ENCODE measurements around the gene FAM53A. TPM values are rescaled to one million over a fixed set of nuclear protein-coding genes. Genes with fewer than 3 reads are reported as not detected.

FAM53A gene
- total RNA-seq, 1 donor from 2014 or later = 5.2 TPM

DNA sequence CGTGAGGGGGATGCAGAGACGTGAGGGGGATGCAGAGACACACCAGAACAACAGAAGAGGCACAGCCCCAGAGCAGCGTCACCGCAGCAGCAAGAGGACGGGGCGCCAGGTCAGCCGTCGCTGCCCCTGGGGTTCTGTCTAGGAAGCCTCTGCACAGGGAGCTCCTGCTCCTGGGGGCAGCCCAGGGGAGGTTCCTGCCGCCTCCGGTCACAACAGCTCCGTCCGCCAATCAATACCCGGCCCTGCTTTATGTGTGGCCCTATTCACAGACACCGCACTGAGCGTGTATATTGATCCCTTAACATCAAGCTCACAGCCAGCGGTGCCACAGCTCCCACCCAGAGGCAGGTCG, 69.6 kb downstream of the FAM53A start:
- H3K36me3 ChIP-seq (ENCODE audit: control insufficient read depth, insufficient read depth, low read length) = no peaks in the 10 kb centered on the region
- H3K4me3 ChIP-seq (ENCODE audit: low read depth, low read length) = no peak overlapping the region
- TF ChIP-seq, protein P1, sequence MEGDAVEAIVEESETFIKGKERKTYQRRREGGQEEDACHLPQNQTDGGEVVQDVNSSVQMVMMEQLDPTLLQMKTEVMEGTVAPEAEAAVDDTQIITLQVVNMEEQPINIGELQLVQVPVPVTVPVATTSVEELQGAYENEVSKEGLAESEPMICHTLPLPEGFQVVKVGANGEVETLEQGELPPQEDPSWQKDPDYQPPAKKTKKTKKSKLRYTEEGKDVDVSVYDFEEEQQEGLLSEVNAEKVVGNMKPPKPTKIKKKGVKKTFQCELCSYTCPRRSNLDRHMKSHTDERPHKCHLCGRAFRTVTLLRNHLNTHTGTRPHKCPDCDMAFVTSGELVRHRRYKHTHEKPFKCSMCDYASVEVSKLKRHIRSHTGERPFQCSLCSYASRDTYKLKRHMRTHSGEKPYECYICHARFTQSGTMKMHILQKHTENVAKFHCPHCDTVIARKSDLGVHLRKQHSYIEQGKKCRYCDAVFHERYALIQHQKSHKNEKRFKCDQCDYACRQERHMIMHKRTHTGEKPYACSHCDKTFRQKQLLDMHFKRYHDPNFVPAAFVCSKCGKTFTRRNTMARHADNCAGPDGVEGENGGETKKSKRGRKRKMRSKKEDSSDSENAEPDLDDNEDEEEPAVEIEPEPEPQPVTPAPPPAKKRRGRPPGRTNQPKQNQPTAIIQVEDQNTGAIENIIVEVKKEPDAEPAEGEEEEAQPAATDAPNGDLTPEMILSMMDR (IDR thresholded peaks at IDR 0.05; ENCODE audit: insufficient read depth, low read length, poor library complexity, severe bottlenecking) = no peak

DNA sequence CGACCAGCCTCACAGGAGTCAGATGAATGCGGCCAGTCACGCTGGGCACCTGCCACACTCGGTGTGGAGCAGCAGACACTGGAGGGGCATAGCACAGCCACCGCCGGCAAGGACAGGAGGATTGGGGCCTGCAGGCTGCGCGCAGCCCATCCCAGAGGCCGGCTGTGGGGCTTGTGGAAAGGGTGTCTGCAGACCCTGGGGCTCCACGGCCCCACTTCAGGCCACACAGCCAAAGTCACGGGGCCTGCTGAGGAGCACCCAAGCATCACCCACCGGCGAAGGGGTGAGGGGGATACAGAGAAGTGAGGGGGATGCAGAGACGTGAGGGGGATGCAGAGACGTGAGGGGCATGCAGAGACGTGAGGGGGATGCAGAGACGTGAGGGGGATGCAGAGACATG, 70.1 kb downstream of the FAM53A start:
- TF ChIP-seq, protein P1 (IDR thresholded peaks at IDR 0.05; ENCODE audit: insufficient read depth, low read length, poor library complexity, severe bottlenecking) = no peak
- Histone ChIP-seq H3K27me3 (ENCODE audit: control insufficient read depth, insufficient read depth, low read length) (peaks cover 5% of the 10 kb centered on the region), H3K4me3 (ENCODE audit: low read depth, low read length) (no peak overlapping the region), H3K36me3 (ENCODE audit: control insufficient read depth, insufficient read depth, low read length) (no peaks in the 10 kb centered on the region)
- DNase-seq (ENCODE audit: low read depth) = no peak

More for the DNA sequence above, 69.6 kb downstream of the FAM53A start:
- no peak for DNase-seq (ENCODE audit: low read depth)
- peaks cover 2% of the 10 kb centered on the region for H3K27me3 ChIP-seq (ENCODE audit: control insufficient read depth, insufficient read depth, low read length)

DNA sequence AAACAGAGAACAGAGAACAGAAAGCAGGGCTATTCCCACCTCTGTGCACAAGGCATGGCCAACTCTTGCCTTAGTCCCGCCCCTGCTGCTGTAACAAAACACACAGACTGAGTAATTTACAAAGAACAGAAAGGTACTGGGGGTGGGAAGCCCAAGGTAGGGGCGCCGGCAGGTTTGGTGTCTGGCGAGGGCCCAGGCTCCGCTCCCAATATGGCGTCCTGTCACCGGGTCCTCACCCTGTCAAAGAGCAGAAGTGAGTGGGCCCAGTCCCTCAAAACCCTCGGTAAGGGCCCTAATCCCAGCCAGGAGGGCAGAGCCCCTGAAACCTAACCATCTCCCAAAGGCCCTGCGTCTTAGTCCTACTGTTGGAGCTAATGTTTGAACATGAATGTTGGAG, 71.0 kb downstream of the FAM53A start:
- Histone ChIP-seq H3K4me3 (ENCODE audit: low read depth, low read length) (no peak overlapping the region), H3K27me3 (ENCODE audit: control insufficient read depth, insufficient read depth, low read length) (peaks cover 14% of the 10 kb centered on the region), H3K36me3 (ENCODE audit: control insufficient read depth, insufficient read depth, low read length) (no peaks in the 10 kb centered on the region)
- no peak for DNase-seq (ENCODE audit: low read depth)
- TF ChIP-seq, protein P1 (IDR thresholded peaks at IDR 0.05; ENCODE audit: insufficient read depth, low read length, poor library complexity, severe bottlenecking) = no peak

DNA sequence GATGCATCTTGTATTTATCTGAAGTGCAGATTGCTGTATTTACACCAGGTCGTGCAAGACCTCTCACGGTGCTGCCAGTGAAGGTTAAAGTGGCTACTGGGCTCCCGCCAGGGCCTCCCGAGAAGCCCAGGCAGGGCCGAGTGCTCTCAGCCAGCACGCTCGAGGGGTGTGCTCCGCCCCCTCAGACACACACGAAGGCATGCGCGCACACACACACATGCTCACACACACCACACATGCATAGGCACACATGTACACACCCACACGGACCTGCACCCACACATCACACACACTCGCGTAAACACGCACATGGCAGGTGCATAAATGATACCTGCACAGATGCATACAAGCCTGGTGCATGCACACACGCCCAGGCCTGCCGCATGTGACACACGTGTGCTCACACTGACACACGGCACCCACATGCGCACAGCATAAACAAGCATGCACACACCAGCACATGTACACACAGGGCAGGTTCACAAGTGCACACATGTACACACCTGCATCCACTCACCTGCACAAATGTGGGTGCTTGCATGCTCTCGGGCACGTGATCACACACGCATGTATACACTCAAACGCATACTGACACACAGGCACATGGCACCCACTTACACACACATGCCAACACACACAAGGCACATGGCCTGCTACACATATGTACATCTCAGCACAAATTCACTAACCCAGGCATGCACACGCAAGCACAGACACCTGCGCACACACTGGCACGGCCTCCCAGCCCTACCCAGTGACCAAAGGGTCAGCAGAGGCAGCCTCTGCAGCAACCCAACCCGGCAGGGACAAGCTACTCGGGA, 71.6 kb downstream of the FAM53A start:
- TF ChIP-seq, protein P1 (IDR thresholded peaks at IDR 0.05; ENCODE audit: insufficient read depth, low read length, poor library complexity, severe bottlenecking) = no peak
- Histone ChIP-seq H3K27me3 (ENCODE audit: control insufficient read depth, insufficient read depth, low read length) (peaks cover 17% of the 10 kb centered on the region), H3K4me3 (ENCODE audit: low read depth, low read length) (no peak overlapping the region), H3K36me3 (ENCODE audit: control insufficient read depth, insufficient read depth, low read length) (no peaks in the 10 kb centered on the region)
- no peak for DNase-seq (ENCODE audit: low read depth)

DNA sequence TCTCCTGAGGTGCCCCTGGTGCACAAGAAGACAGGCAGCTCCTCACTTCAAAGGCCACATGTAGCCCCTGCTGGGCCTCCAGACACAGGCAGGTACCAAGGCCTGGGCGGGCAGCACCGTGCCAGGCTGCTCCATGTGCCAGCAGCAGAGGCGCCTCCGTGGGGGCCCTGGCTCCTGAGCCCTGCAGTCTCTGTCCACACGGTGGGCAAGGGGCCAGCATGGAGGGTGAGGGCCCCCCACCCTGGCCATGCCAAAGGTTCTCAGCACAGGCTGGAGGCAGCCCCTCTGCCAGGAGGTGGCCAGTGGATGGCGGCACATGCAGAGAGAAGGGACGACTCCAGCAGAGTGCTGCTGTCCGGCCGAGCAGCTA, 72.6 kb downstream of the FAM53A start:
- Histone ChIP-seq H3K36me3 (ENCODE audit: control insufficient read depth, insufficient read depth, low read length) (no peaks in the 10 kb centered on the region), H3K27me3 (ENCODE audit: control insufficient read depth, insufficient read depth, low read length) (peaks cover 18% of the 10 kb centered on the region), H3K4me3 (ENCODE audit: low read depth, low read length) (no peak overlapping the region)
- no peak for DNase-seq (ENCODE audit: low read depth)
- TF ChIP-seq, protein P1 (IDR thresholded peaks at IDR 0.05; ENCODE audit: insufficient read depth, low read length, poor library complexity, severe bottlenecking) = no peak

Measured in kidney epithelial cell (primary cell).